GM21717 (cell line): ENCODE results near the gene C3orf38.
"Not testable (repeated sequence)": the region's sequence is repeated elsewhere in the genome, so short reads cannot be mapped to it uniquely, and the experiment has no call there.

ENCODE experiments used
- ATAC-seq: cut with Tn5 transposase; IDR thresholded peaks from one replicate; pipeline ENCODE4 v1.9.1; 2021; ENCODE audit warnings: mild to moderate bottlenecking, moderate library complexity; ENCODE audit not compliant: unreplicated experiment

C3orf38 gene

DNA sequence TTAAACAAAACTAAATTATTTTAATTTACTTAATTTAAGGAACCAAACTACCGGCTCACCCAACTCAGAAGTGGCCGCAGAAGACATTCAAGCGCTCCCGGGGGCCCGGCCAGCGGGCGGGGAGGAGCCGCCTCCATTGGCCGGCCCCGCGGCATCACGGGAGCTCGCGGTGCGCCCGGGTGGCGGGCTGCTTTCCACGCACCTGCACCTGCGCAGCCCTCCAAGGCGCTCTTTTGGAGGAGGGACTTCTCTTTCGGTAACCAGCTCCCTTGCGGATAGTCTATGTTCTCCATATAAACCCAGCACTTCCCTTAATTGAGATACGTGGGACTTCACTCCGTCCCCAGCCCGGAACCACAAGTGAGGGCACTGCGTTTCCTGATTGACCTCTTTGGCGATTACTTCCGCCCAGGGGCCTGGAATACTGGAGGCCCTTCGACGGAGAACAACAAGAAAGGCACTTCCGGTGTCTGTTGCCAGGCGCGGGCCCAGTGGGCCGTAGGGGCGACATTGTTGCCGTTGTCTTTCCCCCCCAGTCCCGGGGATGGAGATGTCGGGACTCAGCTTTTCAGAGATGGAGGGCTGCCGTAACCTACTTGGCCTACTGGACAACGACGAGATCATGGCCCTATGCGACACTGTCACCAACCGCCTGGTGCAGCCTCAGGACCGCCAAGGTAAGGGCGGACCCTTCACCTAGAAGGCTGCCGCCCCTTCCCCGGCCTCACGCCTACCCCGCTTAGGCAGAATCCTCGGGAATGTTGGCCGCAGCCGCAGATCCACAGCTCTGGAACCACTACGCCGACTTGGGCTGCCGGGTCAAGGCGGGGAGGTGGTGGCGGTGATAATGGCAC, at the start of gene C3orf38:
C3orf38 (plus strand) TSS at position 451 of the 854 bp plus-strand sequence; CDS start at position 545, 94 bp downstream.
- ATAC-seq = peak; percentile 77

GRCh38 chr3:88101142-88101541, 48.6 kb upstream of the C3orf38 start:
- peak; percentile 92 for ATAC-seq

DNA sequence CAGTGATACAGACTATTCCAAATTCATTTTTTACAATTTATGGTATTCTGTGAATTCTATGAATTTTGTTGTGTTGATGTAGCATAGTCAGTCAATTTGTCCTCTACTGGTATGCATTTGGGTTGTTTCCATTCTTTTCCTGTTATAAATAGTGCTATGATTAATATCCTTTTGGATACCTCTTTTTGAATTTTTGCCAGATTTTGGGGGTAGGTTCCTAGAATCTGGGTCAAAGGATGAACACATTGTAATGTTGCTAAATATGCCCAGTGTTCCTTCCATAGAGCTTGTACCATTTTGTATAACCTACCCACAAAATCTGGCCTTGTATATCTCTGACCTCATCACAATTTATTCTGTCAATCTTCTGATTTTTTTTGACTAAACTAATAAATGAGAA, 44.4 kb upstream of the C3orf38 start:
- ATAC-seq = no peak

DNA sequence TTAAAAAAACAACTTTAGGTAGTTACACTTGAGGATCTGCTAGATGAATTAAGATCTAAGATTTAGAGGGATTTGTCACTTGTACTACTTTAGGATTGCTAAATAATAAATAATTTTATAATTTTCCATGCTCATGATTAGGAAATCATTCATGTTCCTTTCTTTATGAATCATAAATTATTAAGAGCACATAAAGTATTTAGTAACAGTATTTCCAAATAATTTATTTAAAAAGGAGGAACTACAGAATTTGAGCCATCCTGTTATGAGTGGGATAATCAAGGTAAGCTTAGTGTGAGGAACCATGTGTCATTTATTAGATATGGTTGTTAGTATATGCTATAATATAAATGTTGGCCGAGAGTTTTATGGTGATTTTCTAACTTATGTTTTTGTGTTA, 37.5 kb upstream of the C3orf38 start:
- no peak for ATAC-seq

- ATAC-seq = peak; percentile 82
Measured at GRCh38 chr3:88113311-88114162, 36.2 kb upstream of the C3orf38 start.

DNA sequence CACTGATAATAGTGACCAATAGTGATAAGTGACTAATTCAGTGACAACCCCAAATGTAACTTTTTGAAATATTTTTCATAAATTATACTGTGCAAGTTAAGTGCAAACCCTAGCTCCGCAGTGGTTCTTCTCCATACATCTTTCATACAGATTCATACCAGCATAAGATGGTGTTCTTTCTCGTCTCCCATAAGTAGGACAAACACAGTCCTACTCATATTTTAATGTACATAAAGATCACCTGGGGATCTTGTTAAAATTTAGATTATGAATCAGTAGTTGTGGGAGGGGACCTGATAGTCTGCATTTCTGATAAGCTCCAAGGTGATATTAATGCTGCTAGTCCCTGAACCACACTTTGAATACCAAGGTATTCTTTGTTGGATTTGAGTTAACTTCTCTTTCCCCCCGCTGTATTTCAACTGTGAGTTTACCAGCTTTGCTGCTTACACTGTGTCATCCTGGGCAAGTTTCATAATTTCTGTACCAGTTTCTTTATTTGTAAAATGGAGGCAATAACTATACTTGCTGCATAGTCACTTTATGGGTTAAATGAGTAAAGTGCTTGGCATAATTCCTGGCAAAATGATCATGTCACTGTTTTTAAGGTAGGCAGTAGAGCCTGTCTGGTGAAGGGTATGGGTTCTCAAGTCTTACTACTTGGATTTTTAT, 34.7 kb upstream of the C3orf38 start:
- no peak for ATAC-seq

GRCh38 chr3:88117683-88118082, 32.1 kb upstream of the C3orf38 start:
- ATAC-seq = no peak

DNA sequence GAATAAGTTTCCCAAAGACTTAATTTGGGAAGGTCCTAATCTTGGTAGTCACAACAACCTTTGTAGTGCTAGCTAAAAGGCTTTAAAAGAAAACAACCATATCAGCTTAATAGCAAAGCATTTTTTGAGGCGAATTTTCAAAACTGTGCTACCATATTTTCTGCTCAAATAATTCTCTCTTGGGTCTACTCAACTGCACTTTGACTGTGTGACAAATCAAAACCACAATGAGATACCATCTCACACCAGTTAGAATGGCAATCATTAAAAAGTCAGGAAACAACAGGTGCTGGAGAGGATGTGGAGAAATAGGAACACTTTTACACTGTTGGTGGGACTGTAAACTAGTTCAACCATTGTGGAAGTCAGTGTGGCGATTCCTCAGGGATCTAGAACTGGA, 31.2 kb upstream of the C3orf38 start:
- not testable (repeated sequence) for ATAC-seq

DNA sequence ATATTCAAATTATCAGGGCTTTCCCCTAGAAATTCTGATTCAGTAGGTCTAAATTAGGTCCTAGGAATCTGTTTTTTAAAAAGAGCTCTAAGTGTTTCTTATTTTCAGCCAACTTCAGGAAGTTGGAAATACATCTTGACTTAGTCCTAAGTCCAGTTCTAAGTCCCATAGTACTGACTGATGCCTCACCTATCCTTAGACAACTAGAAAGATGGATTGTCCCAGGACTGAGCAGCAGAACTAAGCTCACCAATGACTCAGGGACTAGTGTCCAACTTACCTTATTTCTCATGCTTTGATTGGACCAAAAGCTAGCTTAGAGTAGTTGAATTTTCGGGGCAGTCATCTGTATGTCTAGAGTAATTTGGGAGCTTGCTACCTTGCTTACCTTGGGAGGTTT, 26.2 kb upstream of the C3orf38 start:
- ATAC-seq = no peak

DNA sequence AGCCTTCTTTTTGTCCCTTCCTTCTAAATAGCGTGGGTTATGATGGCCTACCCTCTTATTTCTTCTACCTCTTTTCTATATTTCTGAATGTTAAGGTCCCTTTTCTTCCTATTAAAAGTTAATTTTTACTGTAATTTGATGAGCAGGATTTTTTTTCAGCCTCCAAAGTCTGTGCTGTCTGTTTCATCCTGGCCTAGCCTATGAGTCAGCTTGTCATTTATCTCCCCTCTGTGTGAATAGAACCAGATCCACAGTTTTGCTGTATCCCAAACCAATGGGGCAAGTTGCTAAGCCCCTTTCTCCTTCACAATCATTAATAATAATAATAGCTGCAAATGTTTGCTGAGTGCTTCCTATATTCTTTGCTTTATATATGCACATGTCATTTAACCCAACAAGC, 18.1 kb upstream of the C3orf38 start:
- ATAC-seq = no peak

DNA sequence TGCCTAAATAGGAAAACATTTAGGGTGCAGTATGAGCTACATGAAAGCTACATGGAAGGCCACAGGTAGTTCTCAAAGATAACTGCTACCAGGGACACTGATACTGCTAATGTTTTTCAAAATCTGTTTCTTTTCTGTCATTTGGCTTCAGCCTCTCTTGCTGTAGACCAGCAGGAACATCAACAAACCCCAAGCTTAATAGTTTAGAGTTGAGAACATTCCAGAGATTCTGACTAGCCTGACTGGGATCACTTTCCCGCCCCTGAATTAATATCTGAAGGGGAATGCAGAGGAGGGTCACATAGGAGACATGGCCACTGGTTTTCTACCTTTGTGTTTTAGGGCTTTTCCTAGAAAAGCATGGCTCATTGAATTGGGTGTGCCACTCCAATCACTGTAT, 16.9 kb upstream of the C3orf38 start:
- no peak for ATAC-seq

DNA sequence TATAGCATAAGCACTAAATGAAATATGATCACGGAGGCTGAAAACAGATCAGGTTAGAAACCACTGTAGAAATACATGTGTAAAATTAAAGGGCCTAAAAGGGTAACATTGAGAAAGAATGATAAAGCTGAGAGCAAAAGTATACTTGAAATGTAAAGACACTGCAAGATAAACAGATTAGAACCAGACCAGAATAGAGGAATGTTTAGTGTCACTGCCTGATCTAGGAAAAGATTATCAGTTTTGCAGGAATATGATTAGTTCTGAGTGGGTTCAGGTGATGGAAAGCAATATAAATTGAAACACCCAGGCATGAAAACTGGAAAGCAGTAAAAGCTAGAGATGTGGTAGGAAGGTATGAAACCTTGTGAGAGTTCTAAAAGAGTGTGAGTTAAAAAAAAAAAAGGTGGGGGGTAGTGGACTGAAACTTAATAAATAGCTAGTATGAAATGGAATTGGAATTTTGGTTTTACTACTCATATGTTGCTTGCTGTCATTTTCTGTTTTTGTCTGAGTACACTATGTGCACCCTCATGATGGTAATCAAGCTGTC, 16.0 kb upstream of the C3orf38 start:
- no peak for ATAC-seq

DNA sequence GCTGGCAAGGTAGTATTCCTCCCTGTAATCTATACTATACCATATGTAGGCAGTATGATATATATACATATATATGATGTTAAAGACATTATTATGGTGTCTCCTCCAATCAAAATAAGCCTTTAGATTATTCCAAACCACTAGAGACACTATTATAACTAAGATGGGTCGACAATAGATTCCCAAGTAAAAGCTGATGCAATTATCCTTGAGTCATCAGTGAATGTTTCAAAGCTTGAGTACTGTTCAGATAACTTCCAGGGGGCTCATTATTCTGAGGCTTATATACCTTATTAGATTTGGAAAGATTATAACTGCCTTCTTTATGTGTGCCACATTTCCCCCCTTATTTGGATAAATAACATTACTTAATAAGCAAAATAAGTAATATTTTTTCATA, 11.9 kb upstream of the C3orf38 start:
- ATAC-seq = no peak

DNA sequence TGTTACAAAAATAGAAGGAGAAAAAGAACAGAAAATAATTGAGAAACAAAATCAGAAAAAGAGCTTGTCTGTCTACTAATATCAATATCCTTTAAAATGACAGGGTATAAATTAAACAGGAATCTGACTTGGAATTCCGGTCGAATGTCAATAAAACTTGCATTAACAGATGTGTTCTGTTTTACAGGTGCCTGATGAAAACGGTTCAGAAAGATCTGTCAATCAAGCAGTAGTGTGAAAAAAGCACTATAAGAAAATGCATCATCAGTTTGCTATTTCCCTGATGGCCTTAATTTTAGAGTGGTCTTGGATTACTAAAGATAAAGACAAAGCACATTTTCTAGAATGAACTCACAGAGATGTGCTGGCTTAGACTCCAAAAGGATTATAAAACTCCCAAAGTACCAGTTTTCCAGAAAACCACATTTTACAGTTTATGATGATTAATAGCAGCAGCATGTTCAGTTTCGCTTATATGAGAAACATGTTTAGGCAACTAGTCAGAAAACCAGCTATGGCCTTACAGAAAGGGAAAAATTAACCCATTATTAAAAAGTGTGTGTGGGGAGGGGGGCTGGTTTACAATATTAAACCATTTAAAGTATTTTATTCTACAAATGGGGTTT, 8.2 kb upstream of the C3orf38 start:
- no peak for ATAC-seq

- ATAC-seq = no peak
Measured at GRCh38 chr3:88142094-88142624, 7.6 kb upstream of the C3orf38 start.

DNA sequence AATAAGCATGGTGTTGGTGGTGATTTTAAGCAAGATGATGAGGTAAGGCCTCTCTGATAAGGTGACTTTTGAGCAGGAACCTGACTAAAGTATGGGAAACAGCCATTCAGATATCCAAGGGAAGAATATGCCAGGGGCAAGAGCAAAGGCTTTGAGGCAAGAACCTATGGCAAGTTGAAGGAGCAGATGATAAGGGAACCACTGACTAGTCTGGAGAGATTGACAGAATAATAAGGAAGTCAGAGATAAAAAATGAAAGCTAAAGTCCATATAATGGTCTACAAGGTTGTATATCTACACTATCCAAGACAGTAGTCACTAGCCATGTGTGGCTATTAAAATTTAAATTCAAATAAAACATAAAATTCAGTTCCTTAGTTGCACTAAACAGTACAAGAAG, 2.5 kb upstream of the C3orf38 start:
- ATAC-seq = no peak

DNA sequence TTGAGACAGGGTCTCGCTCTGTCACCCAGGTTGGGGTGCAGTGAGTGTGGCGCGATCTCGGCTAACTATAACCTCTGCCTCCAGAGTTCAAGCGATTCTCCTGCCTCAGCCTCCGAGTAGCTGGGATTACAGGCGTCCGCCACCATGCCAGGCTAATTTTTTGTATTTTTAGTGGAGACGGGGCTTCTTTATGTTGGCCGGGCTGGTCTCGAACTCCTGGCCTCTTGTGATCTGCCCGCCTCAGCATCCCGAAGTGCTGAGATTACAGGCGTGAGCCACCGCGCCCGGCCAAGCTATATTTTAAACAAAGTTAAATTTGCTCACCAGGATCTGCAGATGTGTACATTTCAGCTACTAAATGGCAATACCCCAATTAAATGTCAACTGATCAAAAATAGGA, 1.1 kb upstream of the C3orf38 start:
- no peak for ATAC-seq

DNA sequence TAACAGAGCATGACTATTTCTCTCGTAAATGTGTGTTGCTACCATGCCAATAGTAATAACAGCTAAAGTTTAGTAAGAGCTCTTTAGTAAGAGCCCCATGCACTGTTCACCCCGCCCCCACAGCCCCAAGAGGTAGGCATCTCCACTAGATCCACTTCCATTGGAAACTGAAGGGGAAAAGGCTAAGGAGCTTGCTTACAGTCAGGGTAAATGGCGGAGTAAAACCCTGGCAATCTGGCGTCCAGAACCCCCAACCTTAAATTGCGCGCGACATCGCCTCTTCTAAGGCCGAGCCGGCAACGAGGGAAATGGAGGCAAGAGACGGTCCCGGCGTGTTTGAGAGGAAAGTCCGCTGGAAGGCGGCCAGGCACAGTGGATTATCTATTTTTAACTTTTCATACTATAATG, 654 bp upstream of the C3orf38 start:
- peak; percentile 12 for ATAC-seq

GRCh38 chr3:88150371-88150770, 612 bp downstream of the C3orf38 start:
- peak; percentile 30 for ATAC-seq

GRCh38 chr3:88150806-88151205, 1.0 kb downstream of the C3orf38 start:
- no peak for ATAC-seq
